ENCODE results near the gene TMEM139.

The TMEM139 gene

DNA sequence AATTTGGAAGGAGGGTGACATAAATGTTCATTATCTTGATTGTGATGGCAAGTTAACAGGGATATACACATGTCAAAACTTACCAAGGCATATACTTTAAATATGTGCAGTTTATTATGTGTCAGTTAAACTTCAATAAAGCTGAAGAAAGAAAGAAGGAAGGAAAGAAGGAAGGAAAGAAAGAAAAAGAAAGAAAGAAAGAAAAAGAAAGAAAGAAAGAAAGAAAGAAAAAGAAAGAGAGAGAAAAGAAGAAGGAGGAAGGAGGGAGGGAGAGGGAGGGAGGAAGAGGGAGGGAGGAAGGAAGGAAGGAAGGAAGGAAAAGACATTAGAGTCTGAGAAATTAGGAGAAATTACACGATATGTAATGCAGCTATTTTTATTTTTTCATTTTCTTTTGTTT, 37.4 kb upstream of the TMEM139 start:
- H3K4me3 ChIP-seq (replicated peaks; ENCODE audit: low read depth, low read length) = no peak overlapping the region

DNA sequence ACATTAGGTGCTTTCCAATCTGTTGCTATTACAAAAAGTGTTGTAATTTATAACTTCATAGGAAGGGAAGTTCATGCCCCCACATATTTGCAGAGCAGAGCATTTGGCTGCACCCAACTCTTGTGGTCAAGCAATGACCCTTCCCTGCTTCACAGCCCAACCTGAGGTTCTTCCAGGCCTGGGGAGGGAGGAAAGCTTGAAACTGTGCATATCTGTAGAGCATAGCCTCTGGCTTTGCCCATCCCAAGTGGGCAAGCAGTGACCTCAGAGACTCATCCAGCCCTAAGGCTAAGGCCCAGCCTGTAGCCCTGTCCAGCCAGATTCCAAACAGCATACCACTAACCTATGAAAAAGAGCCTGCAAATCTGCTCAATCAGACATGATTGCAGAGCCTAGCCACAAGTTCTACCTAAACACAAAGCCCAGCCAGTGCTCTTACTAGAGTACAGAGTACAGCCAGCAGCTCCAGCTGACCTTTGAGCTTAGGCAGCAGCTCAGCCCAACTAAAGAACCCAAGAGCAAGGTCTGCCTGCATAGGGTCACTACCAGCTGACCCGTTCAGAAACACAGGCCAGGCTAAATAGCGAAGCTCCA, 35.9 kb upstream of the TMEM139 start:
- H3K4me3 ChIP-seq (replicated peaks; ENCODE audit: low read depth, low read length) = no peak overlapping the region

More for the DNA sequence above, 37.4 kb upstream of the TMEM139 start:
- no peak for TF ChIP-seq CTCF (IDR thresholded peaks at IDR 0.05; ENCODE audit: low read depth, low read length, missing control alignments)
- DNase-seq (ENCODE audit: extremely low read depth, low read depth) = no peak

GRCh38 chr7:143250199-143250598, 34.6 kb upstream of the TMEM139 start:
- H3K4me3 ChIP-seq (replicated peaks; ENCODE audit: low read depth, low read length) = no peak overlapping the region
- DNase-seq (ENCODE audit: extremely low read depth, low read depth) = no peak
- TF ChIP-seq CTCF (IDR thresholded peaks at IDR 0.05; ENCODE audit: low read depth, low read length, missing control alignments) = no peak

More for the DNA sequence above, 35.9 kb upstream of the TMEM139 start:
- no peak for DNase-seq (ENCODE audit: extremely low read depth, low read depth)
- TF ChIP-seq CTCF (IDR thresholded peaks at IDR 0.05; ENCODE audit: low read depth, low read length, missing control alignments) = no peak

- TF ChIP-seq CTCF (IDR thresholded peaks at IDR 0.05; ENCODE audit: low read depth, low read length, missing control alignments) = no peak
- no peak overlapping the region for H3K4me3 ChIP-seq (replicated peaks; ENCODE audit: low read depth, low read length)
- no peak for DNase-seq (ENCODE audit: extremely low read depth, low read depth)
Measured at GRCh38 chr7:143250822-143251221, 33.9 kb upstream of the TMEM139 start.

DNA sequence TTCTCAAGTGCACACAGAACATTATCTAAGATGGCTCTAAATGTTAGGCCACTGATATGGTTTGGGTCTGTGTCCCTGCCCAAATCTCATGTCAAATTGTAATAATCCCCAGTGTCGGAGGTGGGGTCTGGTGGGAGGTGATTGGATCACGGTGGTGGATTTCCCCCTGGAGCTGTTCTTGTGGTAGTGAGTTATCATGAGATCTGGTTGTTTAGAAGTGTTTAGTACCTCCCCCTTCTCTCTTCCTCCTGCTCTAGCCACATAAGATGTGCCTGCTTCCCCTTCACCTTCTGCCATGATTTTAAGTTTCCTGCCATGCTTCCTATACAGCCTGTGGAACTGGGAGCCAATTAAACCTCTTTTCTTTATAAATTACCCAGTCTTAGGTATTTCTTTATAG, 32.8 kb upstream of the TMEM139 start:
- TF ChIP-seq CTCF (IDR thresholded peaks at IDR 0.05; ENCODE audit: low read depth, low read length, missing control alignments) = no peak
- DNase-seq (ENCODE audit: extremely low read depth, low read depth) = no peak
- no peak overlapping the region for H3K4me3 ChIP-seq (replicated peaks; ENCODE audit: low read depth, low read length)

DNA sequence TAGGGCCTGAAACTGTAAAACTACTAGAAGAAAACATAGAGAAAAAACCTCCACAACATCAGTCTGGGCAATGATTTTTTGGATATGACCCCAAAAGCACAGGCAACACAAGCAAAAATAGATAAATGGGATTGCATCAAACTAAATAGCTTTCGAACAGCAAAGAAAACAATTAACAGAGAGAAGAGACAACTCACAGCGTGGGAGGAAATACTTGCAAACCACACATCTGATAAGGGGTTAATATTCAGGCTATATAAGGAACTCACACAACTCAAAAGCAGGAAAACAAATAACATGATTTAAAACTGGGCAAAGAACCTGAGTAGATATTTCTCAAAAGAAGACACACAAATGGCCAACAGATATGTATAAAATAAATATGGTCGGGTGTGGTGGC, 29.2 kb upstream of the TMEM139 start:
- H3K4me3 ChIP-seq (replicated peaks; ENCODE audit: low read depth, low read length) = no peak overlapping the region
- no peak for DNase-seq (ENCODE audit: extremely low read depth, low read depth)
- no peak for TF ChIP-seq CTCF (IDR thresholded peaks at IDR 0.05; ENCODE audit: low read depth, low read length, missing control alignments)

DNA sequence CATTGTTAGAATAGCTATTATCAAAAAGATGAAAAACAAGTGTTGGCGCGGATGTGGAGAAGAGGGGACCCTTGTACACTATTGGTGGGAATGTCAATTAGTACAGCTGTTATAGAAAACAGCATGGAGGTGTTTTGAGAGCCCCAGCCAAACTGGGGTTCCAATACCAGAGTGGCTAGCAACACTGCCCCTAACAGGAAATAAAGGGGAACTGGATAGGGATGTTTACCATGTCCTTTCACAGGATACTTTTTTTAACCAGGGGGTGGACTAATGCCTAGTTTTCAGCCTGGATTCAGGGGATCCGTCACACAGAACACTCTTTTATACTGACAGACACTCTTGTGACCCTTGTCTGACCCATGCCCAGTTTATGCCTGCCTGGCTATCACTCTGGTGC, 28.4 kb upstream of the TMEM139 start:
- no peak for DNase-seq (ENCODE audit: extremely low read depth, low read depth)
- no peak overlapping the region for H3K4me3 ChIP-seq (replicated peaks; ENCODE audit: low read depth, low read length)
- TF ChIP-seq CTCF (IDR thresholded peaks at IDR 0.05; ENCODE audit: low read depth, low read length, missing control alignments) = no peak

Measured in HFF-Myc (cell line).